Glutamatergic neuron (in vitro differentiated cells): ENCODE data around the gene KIF5A. TPM values are rescaled to one million over a fixed set of nuclear protein-coding genes. Genes with fewer than 3 reads are reported as not detected.
A peak's percentile ranks its signal among the peaks of the same experiment; 100 is the strongest.
"Not testable (repeated sequence)": the region's sequence is repeated elsewhere in the genome, so short reads cannot be mapped to it uniquely, and the experiment has no call there.

Experiments used
- DNase-seq: peaks from one replicate; pipeline ENCODE4 v3.0.0; 2022
- H3K27ac Mint-ChIP-seq: one replicate; pipeline ENCODE4 v1.8.0; 2020; ENCODE audit warnings: mild to moderate bottlenecking, mixed read lengths, inconsistent platforms; ENCODE audit not compliant: unreplicated experiment
- H3K27me3 Mint-ChIP-seq: one replicate; pipeline ENCODE4 v1.8.0; 2020; ENCODE audit warnings: mild to moderate bottlenecking, moderate library complexity, mixed read lengths, inconsistent platforms; ENCODE audit not compliant: unreplicated experiment
- H3K36me3 Mint-ChIP-seq: one replicate; pipeline ENCODE4 v1.8.0; 2020; ENCODE audit warnings: mild to moderate bottlenecking, mixed read lengths, inconsistent platforms; ENCODE audit not compliant: unreplicated experiment
- H3K4me1 Mint-ChIP-seq: one replicate; pipeline ENCODE4 v1.8.0; 2020; ENCODE audit warnings: mild to moderate bottlenecking, low read depth, mixed read lengths, inconsistent platforms; ENCODE audit not compliant: unreplicated experiment
- H3K4me3 Mint-ChIP-seq: one replicate; pipeline ENCODE4 v1.8.0; 2020; ENCODE audit warnings: mild to moderate bottlenecking, mixed read lengths, inconsistent platforms; ENCODE audit not compliant: unreplicated experiment
- H3K9me3 Mint-ChIP-seq: one replicate; pipeline ENCODE4 v1.8.0; 2020; ENCODE audit warnings: mild to moderate bottlenecking, moderate library complexity, mixed read lengths, inconsistent platforms; ENCODE audit not compliant: unreplicated experiment
- CTCF ChIP-seq: fragments of 200-600 bp; sonication (generic); IDR thresholded peaks from one replicate; pipeline ENCODE4 v1.5.0; 2021; ENCODE audit not compliant: partially characterized antibody, unreplicated experiment
- total RNA-seq: library from RNA; stranded (reverse); fragmentation: NEBNext Ultra II Directional; extraction: Animal tissue kit (Norgen Biotek cat#: 25700); gene quantifications from one replicate; pipeline ENCODE4 v1.2.1, GENCODE V29; 2021; ENCODE audit not compliant: unreplicated experiment

KIF5A gene
- total RNA-seq, 1 donor from 2014 or later, result 314 TPM

GRCh38 chr12:57553343-57554202 lies 3.7 kb downstream of the KIF5A start:
- no peaks in the 10 kb centered on the region for H3K36me3 Mint-ChIP-seq
- H3K9me3 Mint-ChIP-seq, result peaks cover 12% of the 10 kb centered on the region
- H3K4me3 Mint-ChIP-seq, result peak overlapping the region; percentile 97
- peak overlapping the region; percentile 74 for H3K27ac Mint-ChIP-seq
- peaks cover 38% of the 10 kb centered on the region for H3K4me1 Mint-ChIP-seq
- H3K27me3 Mint-ChIP-seq, result peaks cover 24% of the 10 kb centered on the region
- peak; percentile 84 for DNase-seq
- no peak for TF ChIP-seq CTCF

DNA sequence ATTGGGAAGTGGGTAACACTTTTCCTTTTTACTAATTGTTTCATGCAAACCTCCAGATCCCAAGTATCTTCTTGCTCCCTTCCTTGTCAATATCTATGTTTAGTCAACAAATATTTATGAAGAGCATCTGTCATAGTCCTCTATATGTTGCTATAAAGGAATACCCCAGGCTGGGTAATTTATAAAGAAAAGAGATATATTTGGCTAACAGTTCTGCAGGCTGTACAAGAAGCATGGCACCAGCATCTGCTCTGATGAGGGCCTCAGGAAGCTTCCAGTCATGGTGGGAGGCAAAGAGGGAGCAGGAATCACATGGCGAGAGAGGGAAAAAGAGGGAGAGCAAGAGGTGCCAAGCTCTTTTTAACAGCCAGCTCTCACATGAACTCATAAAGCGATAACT lies 4.6 kb downstream of the KIF5A start:
- peak overlapping the region; percentile 97 for H3K4me3 Mint-ChIP-seq
- H3K27ac Mint-ChIP-seq, result no peak overlapping the region
- peaks cover 20% of the 10 kb centered on the region for H3K27me3 Mint-ChIP-seq
- no peak for TF ChIP-seq CTCF
- H3K36me3 Mint-ChIP-seq, result no peaks in the 10 kb centered on the region
- peaks cover 12% of the 10 kb centered on the region for H3K9me3 Mint-ChIP-seq
- H3K4me1 Mint-ChIP-seq, result peaks cover 34% of the 10 kb centered on the region
- DNase-seq, result no peak

DNA sequence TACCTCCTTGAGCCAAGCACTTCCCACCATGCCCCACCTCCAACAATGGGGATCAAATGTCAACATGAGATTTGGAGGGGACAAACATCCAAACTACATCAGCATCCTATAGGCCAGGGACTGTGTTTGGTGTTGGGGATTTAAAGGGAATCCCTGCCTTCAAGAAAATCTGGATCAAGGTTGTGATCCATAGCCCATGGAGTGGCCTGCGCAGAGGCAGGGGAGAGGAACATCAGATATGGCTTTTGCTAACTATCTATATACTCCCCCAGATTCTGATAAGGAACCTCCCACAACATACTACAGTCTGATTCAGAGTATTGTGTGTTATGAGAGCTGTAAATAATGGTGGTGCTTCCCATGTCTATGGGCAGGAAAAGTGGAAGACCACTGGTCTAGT lies 5.1 kb downstream of the KIF5A start:
- H3K4me1 Mint-ChIP-seq, result peaks cover 34% of the 10 kb centered on the region
- H3K9me3 Mint-ChIP-seq, result peaks cover 12% of the 10 kb centered on the region
- H3K27ac Mint-ChIP-seq, result peak overlapping the region; percentile 17
- H3K4me3 Mint-ChIP-seq, result peak overlapping the region; percentile 97
- DNase-seq, result no peak
- TF ChIP-seq CTCF, result no peak
- H3K27me3 Mint-ChIP-seq, result peaks cover 19% of the 10 kb centered on the region
- no peaks in the 10 kb centered on the region for H3K36me3 Mint-ChIP-seq

DNA sequence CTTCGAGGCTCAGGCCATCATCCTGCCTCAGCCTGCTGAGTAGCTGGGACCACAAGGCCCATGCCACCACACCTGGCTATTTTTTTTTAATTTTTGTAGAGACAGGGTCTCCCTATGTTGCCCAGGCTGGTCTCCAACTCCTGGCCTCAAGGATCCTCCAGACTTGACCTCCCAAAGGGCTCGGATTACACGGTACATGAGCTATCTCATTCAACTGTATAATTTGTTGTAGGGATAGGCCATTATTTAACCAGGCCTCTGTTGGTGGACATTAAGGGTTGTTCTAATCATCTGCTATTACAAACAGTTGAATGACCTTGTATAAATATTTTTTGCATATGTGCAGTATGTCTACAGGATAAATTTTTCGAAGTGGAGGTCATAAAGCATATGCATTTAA lies 9.0 kb downstream of the KIF5A start:
- Mint-ChIP-seq H3K4me3 (no peak overlapping the region), H3K27me3 (peaks cover 3% of the 10 kb centered on the region), H3K36me3 (peaks cover 7% of the 10 kb centered on the region), H3K4me1 (peaks cover 20% of the 10 kb centered on the region), H3K9me3 (peaks cover 5% of the 10 kb centered on the region), H3K27ac (no peak overlapping the region)
- no peak for TF ChIP-seq CTCF
- no peak for DNase-seq

DNA sequence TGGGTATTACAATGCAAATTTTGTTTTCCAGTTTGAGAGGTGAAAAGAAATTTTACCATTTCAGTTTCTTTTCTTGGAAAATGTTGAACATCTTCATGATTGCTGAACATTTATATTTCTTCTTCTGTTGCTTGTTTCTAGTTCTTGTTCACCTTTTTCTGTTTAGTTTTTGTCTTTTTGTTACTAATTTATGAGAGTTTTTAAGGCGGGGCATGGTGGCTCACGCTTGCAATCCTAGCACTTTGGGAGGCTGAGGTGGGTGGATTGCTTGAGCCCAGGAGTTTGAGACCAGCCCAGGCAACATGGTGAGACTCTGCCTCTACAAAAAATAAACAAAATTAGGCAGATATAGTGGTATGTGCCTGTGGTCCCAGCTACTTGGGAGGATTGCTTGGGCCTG lies 10.7 kb downstream of the KIF5A start:
- Mint-ChIP-seq H3K27me3 (peaks cover 1% of the 10 kb centered on the region), H3K4me1 (peaks cover 8% of the 10 kb centered on the region), H3K9me3 (peaks cover 3% of the 10 kb centered on the region)

DNA sequence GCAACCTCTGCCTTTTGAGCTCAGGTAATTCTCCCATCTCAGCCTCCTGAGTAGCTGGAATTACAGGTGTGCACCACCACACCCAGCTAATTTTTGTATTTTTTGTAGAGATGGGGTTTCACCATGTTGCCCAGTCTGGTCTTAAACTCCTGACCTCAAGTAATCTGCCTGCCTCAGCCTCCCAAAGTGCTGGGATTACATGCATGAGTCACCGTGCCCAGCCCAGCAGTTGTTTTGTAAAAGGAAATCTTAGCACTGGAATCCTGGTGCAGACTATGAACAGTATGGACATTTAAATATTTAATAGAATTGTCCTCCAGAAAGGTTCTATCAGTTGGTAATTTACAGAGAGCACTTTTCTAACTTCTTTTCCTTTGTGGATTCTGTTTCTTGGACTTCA lies 11.3 kb downstream of the KIF5A start:
- not testable (repeated sequence) for H3K4me1 Mint-ChIP-seq, H3K27me3 Mint-ChIP-seq, H3K9me3 Mint-ChIP-seq, DNase-seq, H3K4me3 Mint-ChIP-seq, H3K27ac Mint-ChIP-seq
- H3K36me3 Mint-ChIP-seq, result peaks cover 16% of the 10 kb centered on the region

More for the DNA sequence above, 10.7 kb downstream of the KIF5A start:
- TF ChIP-seq CTCF, result no peak
- DNase-seq, result no peak
- Mint-ChIP-seq H3K27ac (no peak overlapping the region), H3K36me3 (peaks cover 16% of the 10 kb centered on the region), H3K4me3 (no peak overlapping the region)
